Right lung (tissue), 5 donors: Measurements from ENCODE around the gene CLDN14. TPM values are rescaled to one million over a fixed set of nuclear protein-coding genes. Genes with fewer than 3 reads are reported as not detected.

Experiments used
- polyA plus RNA-seq, 5 donors: library from polyadenylated mRNA; unstranded; fragments of 120-200 nt; gene quantifications; one replicate each; pipeline versions ENCODE4 v1.2.1 to v1.2.3, GENCODE V29; 2013; ENCODE audit warnings: inconsistent platforms in 1 of 5, low replicate concordance in 1 of 5; ENCODE audit not compliant: insufficient read length in 5 of 5, insufficient read depth in 1 of 5

Gene CLDN14
- polyA plus RNA-seq, 5 donors = 0.32 TPM; not detected in 4

Other genes starting within 250 kb of the CLDN14 start
- gene MORC3, start 159.9 kb downstream of the CLDN14 start, polyA plus RNA-seq = 10 to 100 TPM; 36.0 to 56.4 (median 54.4) TPM
- gene CHAF1B, start 94.7 kb downstream of the CLDN14 start, polyA plus RNA-seq = 10 to 100 TPM in 3 of 5 donors, 1 to 10 TPM in 2; 7.7 to 13.3 (median 10.4) TPM
- gene SIM2, start 219.0 kb upstream of the CLDN14 start, polyA plus RNA-seq = 1 to 10 TPM in 4 of 5 donors, under 1 TPM in 1; 0.99 to 1.9 (median 1.3) TPM